Omental fat pad (tissue), 4 donors: ENCODE data around the gene SHC3. TPM values are rescaled to one million over a fixed set of nuclear protein-coding genes. Genes with fewer than 3 reads are reported as not detected.

Source experiments
- ATAC-seq: fragments of 150-250 bp; one replicate; pipeline ENCODE4 v1.9.1; 2016; ENCODE audit warnings: mild to moderate bottlenecking, moderate library complexity; ENCODE audit not compliant: low FRiP score
- DNase-seq: peaks from one replicate; pipeline ENCODE4 v3.0.0-alpha.2; 2019; ENCODE audit warnings: low spot score
- total RNA-seq, 4 donors: library from RNA; depleted of rRNA; stranded (reverse); fragments of >200 nt; gene quantifications; one replicate each; pipeline ENCODE4 v1.1.0, GENCODE V29; 2016
- TF ChIP-seq, protein P1 (sequence below), 3 donors: fragments of 450-650 bp; IDR thresholded peaks; one replicate each; pipeline ENCODE4 v1.5.1; 2016 to 2017; ENCODE audit warnings: antibody characterized with exemption in 3 of 3, mild to moderate bottlenecking in 3 of 3, moderate library complexity in 2 of 3

Gene SHC3
- total RNA-seq, 4 donors from 2014 or later = 1.1 to 7.4 (median 3.1) TPM

DNA sequence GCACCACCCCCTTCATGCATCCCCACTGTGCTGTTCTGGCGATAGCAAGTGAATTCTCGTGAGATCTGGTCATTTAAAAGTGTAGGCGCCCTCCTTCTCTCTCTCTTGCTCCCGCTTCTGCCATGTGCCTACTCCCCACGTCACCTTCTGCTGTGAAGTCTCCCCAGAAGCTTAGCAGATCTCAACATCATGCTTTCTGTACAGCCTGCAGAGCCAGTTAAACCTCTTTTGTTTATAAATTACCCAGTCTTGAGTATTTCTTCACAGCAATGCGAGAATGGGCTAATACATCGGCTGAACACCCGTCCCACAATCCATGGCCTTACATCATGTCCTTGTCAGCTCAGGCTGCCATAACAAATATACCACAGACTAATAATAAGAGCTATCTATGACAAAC, 17.4 kb downstream of the SHC3 start:
- DNase-seq (no peak), ATAC-seq (no peak)
- TF ChIP-seq, protein P1, sequence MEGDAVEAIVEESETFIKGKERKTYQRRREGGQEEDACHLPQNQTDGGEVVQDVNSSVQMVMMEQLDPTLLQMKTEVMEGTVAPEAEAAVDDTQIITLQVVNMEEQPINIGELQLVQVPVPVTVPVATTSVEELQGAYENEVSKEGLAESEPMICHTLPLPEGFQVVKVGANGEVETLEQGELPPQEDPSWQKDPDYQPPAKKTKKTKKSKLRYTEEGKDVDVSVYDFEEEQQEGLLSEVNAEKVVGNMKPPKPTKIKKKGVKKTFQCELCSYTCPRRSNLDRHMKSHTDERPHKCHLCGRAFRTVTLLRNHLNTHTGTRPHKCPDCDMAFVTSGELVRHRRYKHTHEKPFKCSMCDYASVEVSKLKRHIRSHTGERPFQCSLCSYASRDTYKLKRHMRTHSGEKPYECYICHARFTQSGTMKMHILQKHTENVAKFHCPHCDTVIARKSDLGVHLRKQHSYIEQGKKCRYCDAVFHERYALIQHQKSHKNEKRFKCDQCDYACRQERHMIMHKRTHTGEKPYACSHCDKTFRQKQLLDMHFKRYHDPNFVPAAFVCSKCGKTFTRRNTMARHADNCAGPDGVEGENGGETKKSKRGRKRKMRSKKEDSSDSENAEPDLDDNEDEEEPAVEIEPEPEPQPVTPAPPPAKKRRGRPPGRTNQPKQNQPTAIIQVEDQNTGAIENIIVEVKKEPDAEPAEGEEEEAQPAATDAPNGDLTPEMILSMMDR (IDR thresholded peaks at IDR 0.05) = no peak

DNA sequence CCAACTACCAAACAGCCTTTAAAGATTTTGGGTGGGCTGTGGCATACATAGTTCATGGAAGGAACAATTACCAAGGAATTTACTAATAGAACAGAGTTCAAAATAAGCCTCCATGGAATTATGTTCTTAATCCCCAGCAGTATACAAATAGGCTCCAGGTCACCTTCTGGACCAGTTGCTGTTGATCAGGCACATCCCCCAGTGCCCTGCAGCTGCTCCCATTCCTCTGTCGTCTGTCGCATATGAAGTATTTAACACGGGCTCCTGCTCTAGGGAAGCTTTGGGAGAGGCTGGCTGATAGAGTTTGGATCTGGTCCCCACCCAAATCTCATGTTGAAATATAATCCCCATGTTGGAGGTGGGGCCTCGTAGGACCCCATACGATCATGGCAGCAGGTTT, 17.8 kb downstream of the SHC3 start:
- DNase-seq (no peak), ATAC-seq (no peak)
- TF ChIP-seq, protein P1 (IDR thresholded peaks at IDR 0.05) = no peak

DNA sequence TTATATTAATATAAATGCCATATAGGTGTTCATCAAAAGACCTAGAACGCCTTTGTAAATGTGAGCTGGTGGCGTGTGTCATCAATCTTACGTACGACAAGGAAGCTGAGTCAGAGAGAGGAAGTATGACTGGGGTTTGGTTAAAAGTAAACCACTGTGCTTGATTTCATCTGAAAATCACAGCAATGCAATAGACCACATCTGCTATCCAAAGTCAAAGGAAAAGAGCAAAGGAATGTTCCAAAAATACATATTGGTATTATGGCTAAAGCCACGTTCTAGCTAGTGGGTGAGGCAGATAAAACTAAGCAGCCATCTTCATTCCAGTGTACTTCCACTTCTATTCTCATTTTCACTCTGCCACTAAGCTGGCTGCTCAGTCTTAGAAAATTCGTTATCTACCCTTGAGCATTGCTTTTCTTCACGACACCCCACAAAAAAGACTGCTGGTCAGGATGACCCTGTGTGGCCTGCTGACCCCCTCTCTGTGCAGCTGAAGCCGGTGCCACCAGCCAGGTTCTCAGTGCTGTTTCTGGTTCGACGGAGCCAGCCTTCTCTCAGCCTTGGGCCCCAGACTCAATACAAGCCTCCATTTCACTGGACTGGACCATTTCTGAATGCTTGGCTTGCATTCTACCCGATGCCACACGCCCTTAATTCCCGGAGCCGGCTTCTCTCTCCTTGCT, 23.8 kb downstream of the SHC3 start:
- DNase-seq (no peak), ATAC-seq (no peak)
- TF ChIP-seq, protein P1 (IDR thresholded peaks at IDR 0.05) = no peak

DNA sequence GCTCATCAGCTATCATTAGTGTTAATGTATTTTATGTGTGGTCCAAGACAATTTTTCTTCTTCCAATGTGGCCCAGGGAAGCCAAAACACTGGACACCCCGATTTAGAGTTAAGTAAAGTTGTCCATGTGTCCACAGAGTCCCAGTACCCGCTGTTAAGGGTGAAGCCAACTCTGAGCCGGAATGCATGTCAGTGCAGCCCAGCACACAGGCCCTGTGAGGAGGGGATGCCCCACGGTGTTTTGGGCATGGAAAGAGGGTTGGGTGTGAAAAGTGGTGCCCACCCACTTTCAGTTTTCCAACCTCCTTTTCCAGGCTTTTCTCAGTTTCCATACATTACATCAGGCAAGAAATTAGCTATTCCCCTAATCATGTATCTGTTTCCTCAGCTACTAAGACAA, 24.4 kb downstream of the SHC3 start:
- DNase-seq (no peak), ATAC-seq (no peak)
- TF ChIP-seq, protein P1 (IDR thresholded peaks at IDR 0.05) = no peak

DNA sequence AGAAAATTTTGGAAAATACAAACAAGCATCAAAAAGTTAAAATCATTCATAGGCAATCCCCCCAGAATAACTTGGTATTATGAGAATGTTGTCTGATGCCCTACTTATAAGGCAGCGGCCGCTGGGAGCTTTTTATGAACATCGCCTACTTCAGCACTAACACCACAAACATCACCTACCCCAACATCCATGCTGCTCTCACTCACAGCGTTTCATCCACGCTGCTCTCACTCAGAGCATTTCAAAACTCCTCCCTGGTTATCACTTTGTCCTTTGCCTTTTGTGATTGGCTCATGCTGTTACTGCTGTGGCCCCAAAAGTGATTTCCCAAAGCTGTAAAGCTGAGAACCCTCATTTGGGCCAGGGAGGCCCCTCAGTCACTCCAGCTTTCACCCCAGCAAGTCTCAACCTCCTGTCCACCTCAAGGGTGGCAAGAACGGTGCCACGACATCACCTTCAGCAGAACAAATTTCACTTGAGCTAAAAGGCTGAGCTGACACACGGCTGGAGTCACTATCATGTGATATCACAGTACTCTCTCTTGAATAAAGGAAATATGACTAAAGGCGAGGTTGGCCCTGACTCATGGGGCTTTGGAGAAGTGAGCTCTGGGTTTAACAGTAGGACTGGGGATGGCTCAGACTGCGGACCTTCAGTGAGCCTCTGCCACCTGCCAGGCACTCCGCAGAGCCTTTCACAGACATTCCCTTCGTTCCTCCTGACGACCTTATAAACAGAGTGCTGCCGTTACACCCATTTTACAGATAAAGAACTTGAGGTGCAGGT, 25.2 kb downstream of the SHC3 start:
- ATAC-seq (no peak), DNase-seq (no peak)
- TF ChIP-seq, protein P1 (IDR thresholded peaks at IDR 0.05) = no peak

DNA sequence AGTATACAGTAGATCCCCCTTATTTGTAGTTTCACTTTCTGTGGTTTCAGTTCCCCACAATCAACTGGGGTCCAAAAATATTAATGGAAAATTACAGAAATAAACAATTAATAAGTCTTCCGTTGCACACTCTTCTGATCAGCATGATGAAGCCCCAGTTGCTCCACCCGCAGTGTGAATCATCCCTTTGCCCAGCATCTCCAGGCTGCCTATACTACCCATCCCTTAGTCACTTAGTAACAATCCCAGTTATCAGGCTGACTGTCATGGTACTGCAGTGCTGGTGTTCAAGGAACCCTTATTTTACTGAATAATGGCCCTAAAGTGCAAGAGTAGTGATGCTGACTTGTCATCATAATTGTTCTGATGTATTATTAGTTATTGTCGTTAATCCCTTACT, 28.9 kb downstream of the SHC3 start:
- TF ChIP-seq, protein P1 (IDR thresholded peaks at IDR 0.05) = no peak

DNA sequence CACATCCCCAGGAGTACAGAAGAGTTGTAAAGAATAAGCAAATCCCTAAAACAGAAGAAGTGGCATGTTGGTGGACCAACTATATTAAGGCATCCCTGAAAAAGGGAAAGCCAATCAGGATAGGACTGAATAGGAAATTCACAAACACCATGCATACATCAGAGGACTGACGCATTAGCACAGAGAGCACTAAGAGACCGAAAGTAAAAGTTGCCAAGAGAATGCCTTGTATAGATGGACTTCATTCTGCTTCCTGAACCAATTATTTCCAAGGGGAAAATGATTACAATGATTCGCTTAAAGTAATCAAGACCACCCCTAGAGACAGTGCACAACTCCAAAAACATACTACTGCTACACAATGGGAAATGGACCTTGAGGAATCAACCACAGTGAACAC, 33.5 kb downstream of the SHC3 start:
- DNase-seq (no peak), ATAC-seq (no peak)
- TF ChIP-seq, protein P1 (IDR thresholded peaks at IDR 0.05) = no peak

More for the DNA sequence above, 28.9 kb downstream of the SHC3 start:
- DNase-seq (no peak), ATAC-seq (no peak)
